IMR-90 (cell line): Measurements from ENCODE around the gene TTYH3. TPM values are rescaled to one million over a fixed set of nuclear protein-coding genes. Genes with fewer than 3 reads are reported as not detected.

Experiments
- ATAC-seq: fragments of 200-7000 bp; cut with Tn5 transposase; 2 replicates; pipeline ENCODE4 v1.9.1; 2020; ENCODE audit warnings: low read depth, mild to moderate bottlenecking, moderate library complexity
- BruUV-seq: library from RNA; stranded (reverse); fragments of 400-500 nt; replicated peaks from 2 replicates; lab custom pipeline; 2021; lab: Mats Ljungman, UMichigan
- CTCF ChIA-PET: fragments of 300-600 bp; formaldehyde crosslinking; extraction: SDS; loops from one replicate; lab custom pipeline; 2021; ENCODE audit warnings: antibody characterized with exemption; lab: Yijun Ruan, JAX
- POLR2A ChIA-PET: fragments of 300-600 bp; sonication (Branson Sonifier 250); formaldehyde crosslinking; loops from one replicate; lab custom pipeline; 2022; ENCODE audit warnings: antibody characterized with exemption; ENCODE audit not compliant: unreplicated experiment; lab: Charles Lee
- DNase-seq: peaks from one replicate; pipeline ENCODE4 v3.0.0; 2013
- H2AFZ ChIP-seq: replicated peaks from 2 replicates; pipeline ENCODE3; 2013; ENCODE audit warnings: low read length, mild to moderate bottlenecking; ENCODE audit not compliant: poor library complexity
- H2AK5ac ChIP-seq: 2 replicates; pipeline ENCODE4 v1.6.1; 2013; ENCODE audit warnings: low read depth, low read length, inconsistent platforms
- H2AK9ac ChIP-seq: replicated peaks from 2 replicates; pipeline ENCODE3; 2013; ENCODE audit warnings: mild to moderate bottlenecking, low read depth, low read length, moderate library complexity; ENCODE audit not compliant: poor library complexity
- H2BK120ac ChIP-seq: 2 replicates; pipeline ENCODE4 v1.6.1; 2013; ENCODE audit warnings: low read depth, low read length, inconsistent platforms
- H2BK15ac ChIP-seq: 3 replicates; pipeline ENCODE4 v1.6.1; 2013; ENCODE audit warnings: low read depth, low read length, inconsistent platforms
- H2BK20ac ChIP-seq: 2 replicates; pipeline ENCODE4 v1.6.1; 2013; ENCODE audit warnings: low read depth, mild to moderate bottlenecking, inconsistent platforms, low read length, moderate library complexity
- H2BK5ac ChIP-seq: 2 replicates; pipeline ENCODE4 v1.6.1; 2013; ENCODE audit warnings: mild to moderate bottlenecking, low read depth, low read length, inconsistent platforms; ENCODE audit not compliant: poor library complexity, severe bottlenecking
- H3K14ac ChIP-seq: replicated peaks from 2 replicates; pipeline ENCODE4 v1.6.1; 2013; ENCODE audit warnings: low read depth, low read length, inconsistent platforms
- H3K18ac ChIP-seq: 2 replicates; pipeline ENCODE4 v1.6.1; 2013; ENCODE audit warnings: low read depth, low read length, control low read depth
- H3K23ac ChIP-seq: 2 replicates; pipeline ENCODE4 v1.6.1; 2013; ENCODE audit warnings: low read depth, low read length, inconsistent platforms
- H3K27ac ChIP-seq: 2 replicates; pipeline ENCODE4 v1.5.1; 2013; ENCODE audit warnings: mild to moderate bottlenecking, control low read depth, low read length; ENCODE audit not compliant: insufficient read depth
- H3K27me3 ChIP-seq: 2 replicates; pipeline ENCODE4 v1.6.1; 2013; ENCODE audit warnings: low read length; ENCODE audit not compliant: control insufficient read depth, insufficient read depth
- H3K36me3 ChIP-seq: 2 replicates; pipeline ENCODE4 v1.6.1; 2013; ENCODE audit warnings: low read length, mixed read lengths; ENCODE audit not compliant: control insufficient read depth, insufficient read depth
- H3K4ac ChIP-seq: 2 replicates; pipeline ENCODE4 v1.6.1; 2013; ENCODE audit warnings: low read depth, low read length, inconsistent platforms
- H3K4me1 ChIP-seq: 2 replicates; pipeline ENCODE4 v1.6.1; 2013; ENCODE audit warnings: low read length, mixed read lengths; ENCODE audit not compliant: control insufficient read depth, insufficient read depth
- H3K4me2 ChIP-seq: 2 replicates; pipeline ENCODE4 v1.6.1; 2013; ENCODE audit warnings: low read depth, mild to moderate bottlenecking, control low read depth, low read length, moderate library complexity
- H3K4me3 ChIP-seq: 2 replicates; pipeline ENCODE4 v1.5.1; 2013; ENCODE audit warnings: low read depth, mild to moderate bottlenecking, control low read depth, low read length, moderate library complexity; ENCODE audit not compliant: insufficient read depth
- H3K56ac ChIP-seq: 2 replicates; pipeline ENCODE4 v1.6.1; 2013; ENCODE audit warnings: low read length, inconsistent platforms; ENCODE audit not compliant: insufficient read depth; ENCODE audit errors: extremely low read depth
- H3K79me1 ChIP-seq, 2 experiments: 2 replicates each; pipeline ENCODE4 v1.6.1; 2013; ENCODE audit warnings: low read length in 2 of 2, inconsistent platforms in 1 of 2, low read depth in 1 of 2
- H3K9ac ChIP-seq: 2 replicates; pipeline ENCODE4 v1.6.1; 2013; ENCODE audit warnings: low read depth, low read length, control low read depth
- H3K9me1 ChIP-seq: 2 replicates; pipeline ENCODE4 v1.6.1; 2013; ENCODE audit warnings: low read length, inconsistent platforms; ENCODE audit not compliant: insufficient read depth
- H3K9me3 ChIP-seq: 2 replicates; pipeline ENCODE4 v1.6.1; 2013; ENCODE audit warnings: low read length; ENCODE audit not compliant: control insufficient read depth, insufficient read depth
- H4K20me1 ChIP-seq: 2 replicates; pipeline ENCODE4 v1.6.1; 2013; ENCODE audit warnings: low read length, inconsistent platforms; ENCODE audit not compliant: insufficient read depth
- H4K5ac ChIP-seq: 2 replicates; pipeline ENCODE4 v1.6.1; 2013; ENCODE audit warnings: mild to moderate bottlenecking, low read depth, low read length, control low read depth
- H4K8ac ChIP-seq, 2 experiments: 2 replicates each; pipeline ENCODE4 v1.6.1; 2013; ENCODE audit warnings: low read depth in 2 of 2, low read length in 2 of 2, control low read depth in 1 of 2, inconsistent platforms in 1 of 2
- H4K91ac ChIP-seq: 2 replicates; pipeline ENCODE4 v1.6.1; 2013; ENCODE audit warnings: low read depth, low read length, inconsistent platforms; ENCODE audit not compliant: insufficient read depth
- BHLHE40 ChIP-seq: fragments of 150-350 bp; IDR thresholded peaks from 2 replicates; pipeline ENCODE4 v1.6.1; 2016; ENCODE audit warnings: mild to moderate bottlenecking, low read depth, low read length
- CEBPB ChIP-seq: IDR thresholded peaks from 2 replicates; pipeline ENCODE4 v1.6.1; 2012; ENCODE audit warnings: low read depth, low read length, improper control_type of control experiment
- CHD1 ChIP-seq: IDR thresholded peaks from 2 replicates; pipeline ENCODE4 v1.6.1; 2012; ENCODE audit warnings: low read depth, low read length, improper control_type of control experiment
- MAFK ChIP-seq: IDR thresholded peaks from 2 replicates; pipeline ENCODE4 v1.6.1; 2012; ENCODE audit warnings: low read depth, low read length, improper control_type of control experiment
- SMC3 ChIP-seq: fragments of 150-350 bp; IDR thresholded peaks from 2 replicates; pipeline ENCODE4 v1.6.1; 2016; ENCODE audit warnings: low read depth, mild to moderate bottlenecking, antibody characterized with exemption, low read length, moderate library complexity
- USF2 ChIP-seq: fragments of 150-350 bp; IDR thresholded peaks from 2 replicates; pipeline ENCODE4 v1.6.1; 2017; ENCODE audit warnings: mild to moderate bottlenecking, antibody characterized with exemption, low read length, low read depth
- WGBS, 2 experiments: methylation state at CpG; one replicate each; pipeline versions ENCODE4 v1.1.5 to v1.1.7; 2013; ENCODE audit warnings: missing lambda C conversion rate in 2 of 2; ENCODE audit not compliant: insufficient read length in 1 of 2; ENCODE audit errors: extremely low coverage in 2 of 2; 5-methylcytosine and 5-hydroxymethylcytosine counted together
- dilution Hi-C: fragments of 300-500 bp; cut with HindIII; formaldehyde crosslinking; loops from one replicate; pipeline ENCODE4 v1.14.3; 2018; ENCODE audit warnings: low sequenced_read_pairs; ENCODE audit not compliant: unreplicated experiment
- in situ Hi-C: fragments of 300-500 bp; cut with MboI; formaldehyde crosslinking; loops from 3 replicates; pipeline ENCODE4 v1.14.3; 2019; ENCODE audit warnings: low sequenced_read_pairs, inconsistent platforms, mixed read lengths
- intact Hi-C: fragments of 100-400 bp; cut with micrococcal nuclease; formaldehyde crosslinking; loops from 2 replicates; pipeline ENCODE4 v1.10.0; 2022
- polyA plus RNA-seq, 3 experiments: library from polyadenylated mRNA; depleted of rRNA; stranded (reverse); fragments of >200 nt; gene quantifications; 2 replicates each; pipeline ENCODE4 v1.2.3, GENCODE V29; 2012; ENCODE audit warnings: low replicate concordance in 1 of 3
- total RNA-seq: library from RNA; depleted of rRNA; stranded (reverse); fragments of >200 nt; gene quantifications from 2 replicates; pipeline ENCODE4 v1.2.3, GENCODE V29; 2012

TTYH3 gene
- total and polyA plus RNA-seq, 2 of the 4 experiments (the other 2 are of a cell fraction) = 5.6 to 82.6 TPM

DNA sequence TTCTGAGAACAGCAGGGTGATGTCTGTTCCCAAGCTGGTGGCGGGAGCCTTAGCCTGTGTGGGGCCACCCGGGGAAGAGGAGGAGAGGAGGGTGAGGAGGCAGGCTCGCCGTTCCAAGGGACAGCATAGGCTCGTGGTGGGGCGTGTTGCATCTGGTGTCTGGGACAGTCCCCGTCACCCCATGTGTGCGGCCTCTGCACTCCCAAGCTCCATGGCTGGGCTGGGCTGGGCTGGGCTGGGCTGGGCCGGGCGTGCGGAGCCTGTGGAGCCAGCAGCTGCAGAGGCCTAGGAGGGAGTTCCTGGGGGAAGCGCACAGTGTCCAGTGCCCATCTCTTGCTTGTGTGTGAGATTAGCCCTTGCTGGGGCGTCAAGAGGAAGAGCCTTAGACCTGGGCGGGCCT lies 20.9 kb upstream of the TTYH3 start:
- peaks cover 2% of the 10 kb centered on the region for H3K27me3 ChIP-seq
- H4K91ac ChIP-seq = no peak overlapping the region
- no peak overlapping the region for H2BK15ac ChIP-seq
- no TSS peak for BruUV-seq
- H3K27ac ChIP-seq = no peak overlapping the region
- ChIA-PET POLR2A (no interaction called here), CTCF (no interaction called here)
- no peak overlapping the region for H3K9ac ChIP-seq
- no peak overlapping the region for H3K56ac ChIP-seq
- H4K5ac ChIP-seq = no peak overlapping the region
- H3K4me3 ChIP-seq = no peak overlapping the region
- H3K4me2 ChIP-seq = no peak overlapping the region
- H2AK5ac ChIP-seq = no peak overlapping the region
- no peaks in the 10 kb centered on the region; the same call in 1 of the 2 replicates for H4K20me1 ChIP-seq
- intact Hi-C loops (no loop called here), in situ Hi-C loops (no loop called here), dilution Hi-C loops (no loop called here)
- no peak for TF ChIP-seq USF2
- no peak for TF ChIP-seq BHLHE40
- no peak for TF ChIP-seq CHD1
- no peak for TF ChIP-seq SMC3
- no peak for TF ChIP-seq MAFK
- no peak for TF ChIP-seq CEBPB
- H3K9me3 ChIP-seq = no peaks in the 10 kb centered on the region
- no peaks in the 10 kb centered on the region for H3K79me1 ChIP-seq
- WGBS, 2 experiments = 81% methylated on average over 8 of the region's 14 CpGs; no CpG with 5 or more reads in 1 of the 2 experiments
- ATAC-seq (no peak), DNase-seq (no peak)
- H3K4me1 ChIP-seq = peaks cover 7% of the 10 kb centered on the region; the same call in 1 of the 2 replicates
- no peak overlapping the region for H3K23ac ChIP-seq
- no peak overlapping the region for H2BK120ac ChIP-seq
- H3K4ac ChIP-seq = no peak overlapping the region
- H2AFZ ChIP-seq = no peak overlapping the region
- H2BK20ac ChIP-seq = no peak overlapping the region
- no peak overlapping the region for H3K18ac ChIP-seq
- no peak overlapping the region for H4K8ac ChIP-seq
- H3K36me3 ChIP-seq = peaks cover 5% of the 10 kb centered on the region; the same call in 1 of the 2 replicates
- no peak overlapping the region for H2BK5ac ChIP-seq
- no peak overlapping the region for H3K14ac ChIP-seq
- H2AK9ac ChIP-seq = no peak overlapping the region
- no peaks in the 10 kb centered on the region for H3K9me1 ChIP-seq
